Gastrocnemius medialis (tissue), 4 donors: ENCODE measurements around the gene NHSL1. TPM values are rescaled to one million over a fixed set of nuclear protein-coding genes. Genes with fewer than 3 reads are reported as not detected.

ENCODE experiments used
- ATAC-seq, 2 donors: fragments of 150-250 bp; one replicate each; pipeline ENCODE4 v1.9.1; 2016
- DNase-seq, 2 donors: peaks; one replicate each; pipeline ENCODE4 v3.0.0-alpha.2; 2019
- H3K27ac ChIP-seq, 4 donors: fragments of 200-600 bp; sonication (generic); 1 replicate in 1 of 4; 2 replicates in 3 of 4; pipeline ENCODE4 v1.5.1; 2016 to 2018; ENCODE audit warnings: mild to moderate bottlenecking in 2 of 4, moderate library complexity in 1 of 4
- H3K27me3 ChIP-seq, 3 donors: fragments of 200-600 bp; sonication (generic) in 2 of 3; 1 replicate in 1 of 3; 2 replicates in 2 of 3; pipeline versions ENCODE4 v1.5.1 to v1.6.0; 2016 to 2019; ENCODE audit warnings: mild to moderate bottlenecking in 1 of 3, moderate library complexity in 1 of 3
- H3K36me3 ChIP-seq, 2 donors: fragments of 200-600 bp; sonication (generic) in 1 of 2; one replicate each; pipeline ENCODE4 v1.5.1; 2017 to 2018
- H3K4me1 ChIP-seq, 2 donors: fragments of 200-600 bp; sonication (generic) in 1 of 2; one replicate each; pipeline ENCODE4 v1.5.1; 2016 to 2017; ENCODE audit warnings: mild to moderate bottlenecking in 2 of 2
- H3K4me3 ChIP-seq, 4 donors: fragments of 200-600 bp; sonication (generic) in 3 of 4; 1 replicate in 1 of 4; 2 replicates in 3 of 4; pipeline ENCODE4 v1.5.1; 2016 to 2019; ENCODE audit warnings: mild to moderate bottlenecking in 2 of 4
- H3K9me3 ChIP-seq, 3 donors: fragments of 200-600 bp; sonication (generic) in 2 of 3; 1 replicate in 1 of 3; 2 replicates in 2 of 3; pipeline ENCODE4 v1.5.1; 2016 to 2019
- POLR2A ChIP-seq, 2 donors: fragments of 450-650 bp; IDR thresholded peaks; one replicate each; pipeline ENCODE4 v1.6.1; 2017; ENCODE audit warnings: antibody characterized with exemption in 2 of 2, mild to moderate bottlenecking in 2 of 2, moderate library complexity in 2 of 2
- in situ Hi-C, 4 donors: fragments of 200-750 bp; cut with MboI; loops; one replicate each; pipeline versions ENCODE4 v1.15.0 to v1.8.0; 2017; ENCODE audit warnings: low sequenced_read_pairs in 4 of 4
- intact Hi-C: fragments of 100-400 bp; cut with DNase I; formaldehyde crosslinking; loops from one replicate; pipeline ENCODE4 v1.15.1; 2023; ENCODE audit warnings: low total_unique reads
- total RNA-seq, 4 donors: library from RNA; depleted of rRNA; stranded (reverse); fragments of >200 nt; gene quantifications; one replicate each; pipeline versions ENCODE4 v1.1.0 to v1.2.3, GENCODE V29; 2016
- TF ChIP-seq, protein P1 (sequence below), 5 experiments: fragments of 450-650 bp in 3 of 5; fragments of 200-600 bp in 2 of 5; sonication (generic) in 2 of 5; IDR thresholded peaks in 4 of 5; conservative IDR thresholded peaks in 1 of 5; 1 replicate in 4 of 5; 2 replicates in 1 of 5; pipeline ENCODE4 v1.5.1; 2016 to 2019; ENCODE audit warnings: antibody characterized with exemption in 5 of 5, mild to moderate bottlenecking in 3 of 5, moderate library complexity in 3 of 5

NHSL1 gene
- total RNA-seq, 4 donors from 2014 or later: 0.31 to 2.0 (median 1.1) TPM

DNA sequence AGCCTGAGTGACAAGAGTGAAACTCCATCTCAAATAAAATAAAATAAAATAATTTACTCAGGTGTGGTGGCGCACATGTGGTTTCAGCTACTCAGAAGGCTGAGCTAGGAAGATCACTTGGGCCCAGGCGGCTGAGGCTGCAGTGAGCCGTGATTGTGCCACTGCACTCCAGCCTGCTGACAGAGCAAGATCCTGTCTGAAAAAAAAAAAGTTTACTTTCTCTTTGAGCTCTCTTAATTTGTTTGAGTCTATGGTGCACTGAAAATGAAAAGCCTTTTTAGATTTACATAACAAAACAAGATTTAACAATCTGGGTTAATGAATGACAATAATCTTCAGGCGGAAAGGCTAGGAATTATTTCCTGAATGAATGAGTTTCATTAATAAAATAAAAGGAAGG lies 23.3 kb upstream of the NHSL1 start:
- ATAC-seq (no peak), DNase-seq (no peak)
- Histone ChIP-seq H3K4me1 (no peaks in the 10 kb centered on the region), H3K9me3 (no peaks in the 10 kb centered on the region), H3K36me3 (no peaks in the 10 kb centered on the region), H3K27ac (no peak overlapping the region), H3K4me3 (no peak overlapping the region), H3K27me3 (no peaks in the 10 kb centered on the region)
- intact Hi-C loops: no loop called here
- TF ChIP-seq, protein P1, sequence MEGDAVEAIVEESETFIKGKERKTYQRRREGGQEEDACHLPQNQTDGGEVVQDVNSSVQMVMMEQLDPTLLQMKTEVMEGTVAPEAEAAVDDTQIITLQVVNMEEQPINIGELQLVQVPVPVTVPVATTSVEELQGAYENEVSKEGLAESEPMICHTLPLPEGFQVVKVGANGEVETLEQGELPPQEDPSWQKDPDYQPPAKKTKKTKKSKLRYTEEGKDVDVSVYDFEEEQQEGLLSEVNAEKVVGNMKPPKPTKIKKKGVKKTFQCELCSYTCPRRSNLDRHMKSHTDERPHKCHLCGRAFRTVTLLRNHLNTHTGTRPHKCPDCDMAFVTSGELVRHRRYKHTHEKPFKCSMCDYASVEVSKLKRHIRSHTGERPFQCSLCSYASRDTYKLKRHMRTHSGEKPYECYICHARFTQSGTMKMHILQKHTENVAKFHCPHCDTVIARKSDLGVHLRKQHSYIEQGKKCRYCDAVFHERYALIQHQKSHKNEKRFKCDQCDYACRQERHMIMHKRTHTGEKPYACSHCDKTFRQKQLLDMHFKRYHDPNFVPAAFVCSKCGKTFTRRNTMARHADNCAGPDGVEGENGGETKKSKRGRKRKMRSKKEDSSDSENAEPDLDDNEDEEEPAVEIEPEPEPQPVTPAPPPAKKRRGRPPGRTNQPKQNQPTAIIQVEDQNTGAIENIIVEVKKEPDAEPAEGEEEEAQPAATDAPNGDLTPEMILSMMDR (IDR thresholded peaks at IDR 0.05 in 4 of 5, conservative IDR thresholded peaks at IDR 0.05 in 1 of 5): no peak
- no peak for TF ChIP-seq POLR2A (IDR thresholded peaks at IDR 0.05)
- in situ Hi-C loops: no loop called here

DNA sequence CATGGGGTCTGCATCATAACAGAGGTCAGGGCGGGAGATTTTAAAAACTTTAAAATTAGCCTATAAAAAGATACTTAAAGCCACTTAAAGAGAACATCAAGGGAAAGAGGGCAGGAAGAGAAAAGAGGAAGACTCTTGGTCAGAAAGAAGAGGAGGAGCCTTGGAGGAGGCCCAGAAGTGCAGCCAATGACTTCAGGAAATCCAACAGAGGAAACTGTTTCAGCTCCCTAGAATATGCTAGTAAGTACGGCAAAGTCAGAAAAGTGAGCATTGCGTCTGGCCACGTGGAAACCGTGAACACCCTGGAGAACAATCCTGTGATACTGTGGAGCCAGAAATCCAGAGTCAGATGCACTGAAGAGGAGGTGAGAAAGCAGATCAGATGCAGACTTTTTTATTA lies 22.5 kb upstream of the NHSL1 start:
- no peaks in the 10 kb centered on the region for H3K9me3 ChIP-seq
- no peaks in the 10 kb centered on the region for H3K36me3 ChIP-seq
- no peaks in the 10 kb centered on the region for H3K4me1 ChIP-seq
- no peak overlapping the region for H3K27ac ChIP-seq
- intact Hi-C loops (no loop called here), in situ Hi-C loops (no loop called here)
- H3K4me3 ChIP-seq: no peak overlapping the region
- DNase-seq (no peak), ATAC-seq (no peak)
- H3K27me3 ChIP-seq: no peaks in the 10 kb centered on the region
- TF ChIP-seq POLR2A (IDR thresholded peaks at IDR 0.05): no peak
- TF ChIP-seq, protein P1 (IDR thresholded peaks at IDR 0.05 in 4 of 5, conservative IDR thresholded peaks at IDR 0.05 in 1 of 5): no peak

DNA sequence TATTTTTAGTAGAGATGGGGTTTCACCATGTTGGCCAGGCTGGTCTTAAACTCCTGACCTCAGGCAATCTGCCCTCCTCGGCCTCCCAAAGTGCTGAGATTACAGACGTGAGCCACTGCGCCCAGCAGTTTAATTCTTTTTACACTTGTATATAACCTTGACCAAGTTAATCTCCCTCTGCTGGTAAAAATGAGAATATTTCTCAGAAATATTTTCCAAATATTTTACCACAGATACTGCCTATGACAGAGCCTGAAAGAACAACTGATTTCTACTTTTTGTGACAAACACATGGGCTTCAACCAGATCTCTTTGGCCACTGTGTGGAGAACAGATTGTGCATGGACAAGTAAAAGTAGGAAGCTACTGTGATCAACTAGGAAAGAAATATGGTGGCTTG lies 21.2 kb upstream of the NHSL1 start:
- no peak overlapping the region for H3K4me3 ChIP-seq
- no peak for ATAC-seq
- in situ Hi-C loops (no loop called here), intact Hi-C loops (no loop called here)
- H3K9me3 ChIP-seq: no peaks in the 10 kb centered on the region
- no peaks in the 10 kb centered on the region for H3K4me1 ChIP-seq
- TF ChIP-seq, protein P1 (IDR thresholded peaks at IDR 0.05 in 4 of 5, conservative IDR thresholded peaks at IDR 0.05 in 1 of 5): no peak
- TF ChIP-seq POLR2A (IDR thresholded peaks at IDR 0.05): no peak
- no peaks in the 10 kb centered on the region for H3K27me3 ChIP-seq
- no peaks in the 10 kb centered on the region for H3K36me3 ChIP-seq
- H3K27ac ChIP-seq: no peak overlapping the region
- DNase-seq: no peak

DNA sequence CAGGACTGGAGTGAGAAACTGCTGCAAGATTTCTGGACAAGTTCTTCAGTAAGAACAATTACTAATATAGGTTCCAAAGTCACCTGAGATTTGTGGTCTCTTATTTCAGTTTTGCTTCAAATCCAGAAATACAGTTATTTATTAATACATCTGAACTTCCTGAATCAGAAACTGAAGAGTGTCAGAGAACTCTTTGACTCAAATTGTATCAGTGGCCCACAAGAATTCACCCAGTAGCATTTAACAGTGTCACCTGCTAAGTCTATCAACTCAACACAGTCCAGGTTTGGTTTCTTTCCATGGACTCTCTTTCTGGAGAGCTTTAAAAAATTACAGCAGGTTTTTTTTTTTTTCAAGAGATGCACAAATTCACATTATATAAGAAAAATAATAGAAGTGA lies 18.8 kb upstream of the NHSL1 start:
- H3K9me3 ChIP-seq: no peaks in the 10 kb centered on the region
- TF ChIP-seq, protein P1 (IDR thresholded peaks at IDR 0.05 in 4 of 5, conservative IDR thresholded peaks at IDR 0.05 in 1 of 5): no peak
- TF ChIP-seq POLR2A (IDR thresholded peaks at IDR 0.05): no peak
- H3K36me3 ChIP-seq: no peaks in the 10 kb centered on the region
- ATAC-seq: no peak
- H3K4me3 ChIP-seq: no peak overlapping the region
- DNase-seq: no peak
- no peak overlapping the region for H3K27ac ChIP-seq
- intact Hi-C loops: loop anchor here (10.0 kb wide), 1 partner anchor 93 kb away; no protein-coding TSS in a partner anchor
- in situ Hi-C loops: loop anchor here in 2 of 4 donors (10.0 kb wide), 2 partner anchors 83 to 403 kb away; no protein-coding TSS in a partner anchor
- no peaks in the 10 kb centered on the region for H3K27me3 ChIP-seq
- H3K4me1 ChIP-seq: no peaks in the 10 kb centered on the region

DNA sequence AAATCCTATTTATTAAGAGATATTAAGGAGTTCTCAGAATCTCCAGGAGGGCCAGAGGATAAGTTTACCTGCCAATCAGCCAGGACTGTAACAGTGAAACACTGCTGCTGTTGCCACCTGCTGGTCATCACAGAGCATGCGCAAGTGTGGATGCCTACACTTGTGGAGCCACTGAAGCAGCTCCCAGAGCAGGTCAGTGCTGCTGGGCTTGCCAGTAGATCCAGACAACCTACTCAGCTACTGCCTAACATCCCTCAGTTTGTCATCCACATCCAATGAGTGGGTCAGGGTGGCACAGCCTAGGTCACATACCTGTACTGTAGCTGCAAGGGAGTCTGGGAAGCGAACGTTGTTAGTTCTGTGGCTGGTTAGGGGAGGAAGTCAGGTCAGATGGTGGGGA lies 18.3 kb upstream of the NHSL1 start:
- TF ChIP-seq, protein P1 (IDR thresholded peaks at IDR 0.05 in 4 of 5, conservative IDR thresholded peaks at IDR 0.05 in 1 of 5): peak in 3 of 5 experiments; percentile 30 to 48 (median 41)
- TF ChIP-seq POLR2A (IDR thresholded peaks at IDR 0.05): no peak
- no peak for DNase-seq

More for the DNA sequence above, 18.3 kb upstream of the NHSL1 start:
- intact Hi-C loops (loop anchor here (10.0 kb wide), 1 partner anchor 93 kb away; no protein-coding TSS in a partner anchor), in situ Hi-C loops (loop anchor here in 2 of 4 donors (10.0 kb wide), 2 partner anchors 83 to 403 kb away; no protein-coding TSS in a partner anchor)
- Histone ChIP-seq H3K36me3 (no peaks in the 10 kb centered on the region), H3K27ac (no peak overlapping the region), H3K27me3 (no peaks in the 10 kb centered on the region), H3K9me3 (no peaks in the 10 kb centered on the region), H3K4me3 (no peak overlapping the region), H3K4me1 (no peaks in the 10 kb centered on the region)
- no peak for ATAC-seq
